IMR-90 (cell line): ENCODE results near the gene ITGB1BP2. TPM values are rescaled to one million over a fixed set of nuclear protein-coding genes. Genes with fewer than 3 reads are reported as not detected.

Source experiments
- ATAC-seq: fragments of 200-7000 bp; cut with Tn5 transposase; 2 replicates; pipeline ENCODE4 v1.9.1; 2020; ENCODE audit warnings: low read depth, mild to moderate bottlenecking, moderate library complexity
- Bru-seq: library from RNA; stranded (reverse); fragments of 400-500 nt; gene quantifications from one replicate; lab custom pipeline; 2021; lab: Mats Ljungman, UMichigan
- BruChase-seq, 2 experiments: library from RNA; stranded (reverse); fragments of 400-500 nt; gene quantifications; one replicate each; lab custom pipeline; 2021; lab: Mats Ljungman, UMichigan
- BruUV-seq: library from RNA; stranded (reverse); fragments of 400-500 nt; replicated peaks from 2 replicates; lab custom pipeline; 2021; lab: Mats Ljungman, UMichigan
- CTCF ChIA-PET: fragments of 300-600 bp; formaldehyde crosslinking; extraction: SDS; loops from one replicate; lab custom pipeline; 2021; ENCODE audit warnings: antibody characterized with exemption; lab: Yijun Ruan, JAX
- POLR2A ChIA-PET: fragments of 300-600 bp; sonication (Branson Sonifier 250); formaldehyde crosslinking; loops from one replicate; lab custom pipeline; 2022; ENCODE audit warnings: antibody characterized with exemption; ENCODE audit not compliant: unreplicated experiment; lab: Charles Lee
- DNase-seq: peaks from one replicate; pipeline ENCODE4 v3.0.0; 2013
- H2AFZ ChIP-seq: replicated peaks from 2 replicates; pipeline ENCODE3; 2013; ENCODE audit warnings: low read length, mild to moderate bottlenecking; ENCODE audit not compliant: poor library complexity
- H2AK5ac ChIP-seq: 2 replicates; pipeline ENCODE4 v1.6.1; 2013; ENCODE audit warnings: low read depth, low read length, inconsistent platforms
- H2AK9ac ChIP-seq: replicated peaks from 2 replicates; pipeline ENCODE3; 2013; ENCODE audit warnings: mild to moderate bottlenecking, low read depth, low read length, moderate library complexity; ENCODE audit not compliant: poor library complexity
- H2BK120ac ChIP-seq: 2 replicates; pipeline ENCODE4 v1.6.1; 2013; ENCODE audit warnings: low read depth, low read length, inconsistent platforms
- H2BK15ac ChIP-seq: 3 replicates; pipeline ENCODE4 v1.6.1; 2013; ENCODE audit warnings: low read depth, low read length, inconsistent platforms
- H2BK20ac ChIP-seq: 2 replicates; pipeline ENCODE4 v1.6.1; 2013; ENCODE audit warnings: low read depth, mild to moderate bottlenecking, inconsistent platforms, low read length, moderate library complexity
- H2BK5ac ChIP-seq: 2 replicates; pipeline ENCODE4 v1.6.1; 2013; ENCODE audit warnings: mild to moderate bottlenecking, low read depth, low read length, inconsistent platforms; ENCODE audit not compliant: poor library complexity, severe bottlenecking
- H3K14ac ChIP-seq: replicated peaks from 2 replicates; pipeline ENCODE4 v1.6.1; 2013; ENCODE audit warnings: low read depth, low read length, inconsistent platforms
- H3K18ac ChIP-seq: 2 replicates; pipeline ENCODE4 v1.6.1; 2013; ENCODE audit warnings: low read depth, low read length, control low read depth
- H3K23ac ChIP-seq: 2 replicates; pipeline ENCODE4 v1.6.1; 2013; ENCODE audit warnings: low read depth, low read length, inconsistent platforms
- H3K27ac ChIP-seq: 2 replicates; pipeline ENCODE4 v1.5.1; 2013; ENCODE audit warnings: mild to moderate bottlenecking, control low read depth, low read length; ENCODE audit not compliant: insufficient read depth
- H3K27me3 ChIP-seq: 2 replicates; pipeline ENCODE4 v1.6.1; 2013; ENCODE audit warnings: low read length; ENCODE audit not compliant: control insufficient read depth, insufficient read depth
- H3K36me3 ChIP-seq: 2 replicates; pipeline ENCODE4 v1.6.1; 2013; ENCODE audit warnings: low read length, mixed read lengths; ENCODE audit not compliant: control insufficient read depth, insufficient read depth
- H3K4ac ChIP-seq: 2 replicates; pipeline ENCODE4 v1.6.1; 2013; ENCODE audit warnings: low read depth, low read length, inconsistent platforms
- H3K4me1 ChIP-seq: 2 replicates; pipeline ENCODE4 v1.6.1; 2013; ENCODE audit warnings: low read length, mixed read lengths; ENCODE audit not compliant: control insufficient read depth, insufficient read depth
- H3K4me2 ChIP-seq: 2 replicates; pipeline ENCODE4 v1.6.1; 2013; ENCODE audit warnings: low read depth, mild to moderate bottlenecking, control low read depth, low read length, moderate library complexity
- H3K4me3 ChIP-seq: 2 replicates; pipeline ENCODE4 v1.5.1; 2013; ENCODE audit warnings: low read depth, mild to moderate bottlenecking, control low read depth, low read length, moderate library complexity; ENCODE audit not compliant: insufficient read depth
- H3K56ac ChIP-seq: 2 replicates; pipeline ENCODE4 v1.6.1; 2013; ENCODE audit warnings: low read length, inconsistent platforms; ENCODE audit not compliant: insufficient read depth; ENCODE audit errors: extremely low read depth
- H3K79me1 ChIP-seq, 2 experiments: 2 replicates each; pipeline ENCODE4 v1.6.1; 2013; ENCODE audit warnings: low read length in 2 of 2, inconsistent platforms in 1 of 2, low read depth in 1 of 2
- H3K9ac ChIP-seq: 2 replicates; pipeline ENCODE4 v1.6.1; 2013; ENCODE audit warnings: low read depth, low read length, control low read depth
- H3K9me1 ChIP-seq: 2 replicates; pipeline ENCODE4 v1.6.1; 2013; ENCODE audit warnings: low read length, inconsistent platforms; ENCODE audit not compliant: insufficient read depth
- H3K9me3 ChIP-seq: 2 replicates; pipeline ENCODE4 v1.6.1; 2013; ENCODE audit warnings: low read length; ENCODE audit not compliant: control insufficient read depth, insufficient read depth
- H4K20me1 ChIP-seq: 2 replicates; pipeline ENCODE4 v1.6.1; 2013; ENCODE audit warnings: low read length, inconsistent platforms; ENCODE audit not compliant: insufficient read depth
- H4K5ac ChIP-seq: 2 replicates; pipeline ENCODE4 v1.6.1; 2013; ENCODE audit warnings: mild to moderate bottlenecking, low read depth, low read length, control low read depth
- H4K8ac ChIP-seq, 2 experiments: 2 replicates each; pipeline ENCODE4 v1.6.1; 2013; ENCODE audit warnings: low read depth in 2 of 2, low read length in 2 of 2, control low read depth in 1 of 2, inconsistent platforms in 1 of 2
- H4K91ac ChIP-seq: 2 replicates; pipeline ENCODE4 v1.6.1; 2013; ENCODE audit warnings: low read depth, low read length, inconsistent platforms; ENCODE audit not compliant: insufficient read depth
- MAZ ChIP-seq: IDR thresholded peaks from 2 replicates; pipeline ENCODE4 v1.6.1; 2012; ENCODE audit warnings: low read depth, mild to moderate bottlenecking, low read length, improper control_type of control experiment, moderate library complexity, borderline replicate concordance
- MXI1 ChIP-seq: IDR thresholded peaks from 2 replicates; pipeline ENCODE4 v1.6.1; 2012; ENCODE audit warnings: low read depth, mild to moderate bottlenecking, low read length, moderate library complexity, borderline replicate concordance
- WGBS, 2 experiments: methylation state at CpG; one replicate each; pipeline versions ENCODE4 v1.1.5 to v1.1.7; 2013; ENCODE audit warnings: missing lambda C conversion rate in 2 of 2; ENCODE audit not compliant: insufficient read length in 1 of 2; ENCODE audit errors: extremely low coverage in 2 of 2; 5-methylcytosine and 5-hydroxymethylcytosine counted together
- dilution Hi-C: fragments of 300-500 bp; cut with HindIII; formaldehyde crosslinking; loops from one replicate; pipeline ENCODE4 v1.14.3; 2018; ENCODE audit warnings: low sequenced_read_pairs; ENCODE audit not compliant: unreplicated experiment
- in situ Hi-C: fragments of 300-500 bp; cut with MboI; formaldehyde crosslinking; loops from 3 replicates; pipeline ENCODE4 v1.14.3; 2019; ENCODE audit warnings: low sequenced_read_pairs, inconsistent platforms, mixed read lengths
- intact Hi-C: fragments of 100-400 bp; cut with micrococcal nuclease; formaldehyde crosslinking; loops from 2 replicates; pipeline ENCODE4 v1.10.0; 2022
- long read RNA-seq: library from polyadenylated mRNA; unstranded; transcript quantifications from one replicate; pipeline ENCODE4 v2.0.0, GENCODE V29; 2021; ENCODE audit not compliant: unreplicated experiment
- polyA plus RNA-seq, 3 experiments: library from polyadenylated mRNA; depleted of rRNA; stranded (reverse); fragments of >200 nt; gene quantifications; 2 replicates each; pipeline ENCODE4 v1.2.3, GENCODE V29; 2012; ENCODE audit warnings: low replicate concordance in 1 of 3
- total RNA-seq: library from RNA; depleted of rRNA; stranded (reverse); fragments of >200 nt; gene quantifications from 2 replicates; pipeline ENCODE4 v1.2.3, GENCODE V29; 2012; rRNA removed

ITGB1BP2 gene
- 1.7 and 3.0 TPM in 2 replicates for total RNA-seq
- 3.0 and 3.5 TPM in 2 replicates for polyA plus RNA-seq (2012; rRNA removed)
- 1.0 and 2.5 TPM in 2 replicates for polyA plus RNA-seq (2012; cell fraction: cytosol; rRNA removed)
- 4.8 and 9.0 TPM in 2 replicates for polyA plus RNA-seq (2012; cell fraction: nucleus; rRNA removed; ENCODE audit: low replicate concordance)
- percentile 62 among the genes with signal in this experiment for Bru-seq, nascent RNA
- BruChase-seq, experiment 1, labeled RNA remaining after a 6-hour chase = percentile 75 among the genes with signal in this experiment
- BruChase-seq, experiment 2, labeled RNA remaining after a 2-hour chase = percentile 73 among the genes with signal in this experiment
- long read RNA-seq = 0 reads

- Histone ChIP-seq H2BK20ac (no peak within 1 kb of the TSS), H2BK120ac (no peak within 1 kb of the TSS), H3K27ac (no peak within 1 kb of the TSS), H3K56ac (no peak within 1 kb of the TSS; the same call in 1 of the 2 replicates), H3K36me3 (peaks cover 29% of the 10 kb centered on the region), H2AFZ (no peak within 1 kb of the TSS), H2AK9ac (peak within 1 kb of the TSS; percentile 23), H3K79me1 (peaks cover 12 to 19% of the 10 kb centered on the region in 2 experiments), H3K9me3 (no peaks in the 10 kb centered on the region), H3K18ac (no peak within 1 kb of the TSS), H3K23ac (no peak within 1 kb of the TSS), H3K14ac (0 out of 2 replicates have a peak within 1 kb of the TSS, but pooled peaks have one; percentile 17), H3K4me1 (no peaks in the 10 kb centered on the region), H4K91ac (peak within 1 kb of the TSS; percentile 63; the same call in 1 of the 2 replicates), H3K4me2 (no peak within 1 kb of the TSS), H3K27me3 (no peaks in the 10 kb centered on the region), H4K5ac (no peak within 1 kb of the TSS), H2AK5ac (no peak within 1 kb of the TSS; the same call in 1 of the 2 replicates), H3K4ac (peak within 1 kb of the TSS; percentile 33), H3K4me3 (no peak within 1 kb of the TSS), H4K20me1 (peaks cover 10% of the 10 kb centered on the region; the same call in 1 of the 2 replicates), H2BK15ac (no peak within 1 kb of the TSS), H3K9ac (no peak within 1 kb of the TSS), H4K8ac (0 out of 4 replicates have a peak within 1 kb of the TSS, but pooled peaks of 1 of the 2 experiments have one; percentile 38), H2BK5ac (peak within 1 kb of the TSS; percentile 48), H3K9me1 (peaks cover 3% of the 10 kb centered on the region; the same call in 1 of the 2 replicates)
- in situ Hi-C loops (no loop called here), intact Hi-C loops (no loop called here), dilution Hi-C loops (no loop called here)
- WGBS, 2 experiments = 100% methylated on average over 1 of the region's 10 CpGs; no CpG with 5 or more reads in 1 of the 2 experiments
- ATAC-seq = peak; percentile 68
- DNase-seq = peak; percentile 57
- ChIA-PET POLR2A (no interaction called here), CTCF (interaction anchor here (0.7 kb wide), 1 partner anchor 8 kb away, joined by 3 read pairs; no protein-coding TSS in a partner anchor)
- TF ChIP-seq MAZ = no peak
- no peak for TF ChIP-seq MXI1
- BruUV-seq = no TSS peak
Measured at GRCh38 chrX:71301195-71301924, at the start of gene ITGB1BP2. TSS of gene ITGB1BP2 (plus strand) at chrX:71301750. CDS start at chrX:71301807, 57 bp downstream.
